GM18520 (cell line): ENCODE measurements around the gene CDR2.
"Not testable (repeated sequence)": the region's sequence is repeated elsewhere in the genome, so short reads cannot be mapped to it uniquely, and the experiment has no call there.

ENCODE experiments used
- ATAC-seq: cut with Tn5 transposase; IDR thresholded peaks from one replicate; pipeline ENCODE4 v1.9.1; 2021; ENCODE audit not compliant: unreplicated experiment

The CDR2 gene

GRCh38 chr16:22374311-22375116 lies at the start of gene CDR2:
CDR2 (minus strand) TSS chr16:22374619; CDS start chr16:22374309, 310 bp downstream.
- peak; percentile 88 for ATAC-seq

DNA sequence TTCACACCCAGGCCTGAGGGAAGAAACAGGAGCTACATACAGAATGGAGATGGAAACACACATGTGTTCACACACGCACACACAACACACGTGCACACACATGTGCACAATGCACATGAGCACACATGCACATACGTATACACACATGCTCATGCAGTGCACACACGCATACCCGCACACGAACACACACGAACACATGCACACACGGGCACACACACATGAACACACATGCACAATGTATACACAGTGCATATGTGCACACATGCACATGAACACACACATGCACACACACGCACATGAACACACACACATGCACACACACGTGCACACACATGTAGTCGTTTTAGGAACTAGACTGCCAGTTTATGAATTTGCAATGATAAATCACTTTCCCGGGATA lies 49.3 kb upstream of the CDR2 start:
- ATAC-seq = no peak

GRCh38 chr16:22421136-22421535 lies 46.7 kb upstream of the CDR2 start:
- ATAC-seq = no peak

GRCh38 chr16:22420606-22421135 lies 46.3 kb upstream of the CDR2 start:
- ATAC-seq = no peak

GRCh38 chr16:22419908-22420307 lies 45.5 kb upstream of the CDR2 start:
- no peak for ATAC-seq

GRCh38 chr16:22418826-22419225 lies 44.4 kb upstream of the CDR2 start:
- no peak for ATAC-seq

DNA sequence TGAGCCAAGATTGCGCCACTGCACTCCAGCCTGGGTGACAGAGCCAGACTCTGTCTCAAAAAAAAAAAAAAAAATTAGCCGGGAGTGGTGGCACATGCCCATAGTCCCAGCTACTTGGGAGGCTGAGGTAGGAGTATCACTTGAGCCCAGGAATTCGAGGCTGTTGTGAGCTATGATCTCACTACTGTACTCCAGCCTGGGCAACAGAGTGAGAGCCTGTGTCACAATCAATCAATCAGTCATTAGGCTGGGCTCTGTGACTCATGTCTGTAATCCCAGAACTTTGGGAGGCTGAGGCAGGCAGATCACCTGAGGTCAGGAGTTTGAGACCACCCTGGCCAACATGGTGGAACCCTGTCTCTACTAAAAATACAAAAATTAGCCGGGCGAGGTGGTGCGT lies 43.4 kb upstream of the CDR2 start:
- ATAC-seq = not testable (repeated sequence)

DNA sequence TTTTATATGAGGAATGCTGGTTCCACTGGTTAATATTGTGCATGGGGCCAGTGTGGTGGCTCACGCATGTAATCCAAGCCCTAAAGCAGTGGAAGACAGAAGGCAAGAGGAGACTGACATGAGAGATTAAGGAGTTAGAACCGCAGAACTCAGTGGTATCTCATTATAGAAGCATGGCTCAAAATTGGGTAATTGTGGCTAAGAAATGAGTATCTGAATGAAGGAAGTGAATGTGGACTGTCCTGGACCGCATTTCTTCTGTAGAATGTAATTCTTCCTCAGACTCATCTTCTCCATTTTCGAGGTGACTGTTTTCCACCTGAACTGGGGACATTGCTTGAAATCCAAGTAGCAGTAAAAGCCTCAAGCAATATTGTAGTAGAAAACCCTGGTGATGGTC lies 42.6 kb upstream of the CDR2 start:
- ATAC-seq = no peak

DNA sequence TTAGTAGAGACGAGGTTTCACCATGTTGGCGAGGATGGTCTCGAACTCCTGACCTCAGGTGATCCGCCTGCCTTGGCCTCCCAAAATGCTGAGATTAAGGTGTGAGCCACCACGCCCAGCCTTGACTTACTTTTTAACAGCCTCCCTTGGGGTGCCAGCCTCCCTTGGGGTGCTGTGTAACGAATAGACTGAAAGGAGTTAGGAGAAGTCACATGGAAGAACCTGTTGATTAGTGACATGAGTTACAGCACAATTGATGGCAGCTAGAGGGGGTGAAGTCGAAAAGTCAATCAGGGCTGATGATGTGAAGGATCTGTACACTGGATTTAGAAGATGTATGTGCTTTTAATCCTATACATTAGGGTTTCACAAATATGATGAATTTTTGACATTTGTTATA lies 39.4 kb upstream of the CDR2 start:
- ATAC-seq = no peak

DNA sequence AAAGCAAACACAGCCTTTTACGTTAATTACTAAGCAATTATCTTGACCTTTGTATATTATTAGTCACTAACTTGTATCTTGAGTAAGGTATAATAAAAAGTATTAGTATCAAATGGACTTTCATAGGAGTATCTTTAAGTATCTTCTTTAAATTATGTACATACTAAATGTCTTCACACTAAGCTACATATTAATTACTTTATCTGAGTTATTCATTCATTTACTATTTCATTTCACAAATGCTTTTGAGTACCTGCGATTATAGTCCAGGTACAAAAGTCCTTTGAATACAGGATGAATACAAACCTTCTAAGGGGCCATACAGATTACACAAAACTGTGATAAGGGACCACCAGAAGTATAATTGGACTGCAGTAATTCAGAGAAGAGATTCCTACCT lies 33.1 kb upstream of the CDR2 start:
- ATAC-seq = no peak

GRCh38 chr16:22402191-22402590 lies 27.8 kb upstream of the CDR2 start:
- ATAC-seq = no peak

- ATAC-seq = no peak
Measured at GRCh38 chr16:22400900-22401299, 26.5 kb upstream of the CDR2 start.

GRCh38 chr16:22397931-22398330 lies 23.5 kb upstream of the CDR2 start:
- no peak for ATAC-seq

- ATAC-seq = no peak
Measured at GRCh38 chr16:22397464-22397863, 23.0 kb upstream of the CDR2 start.

DNA sequence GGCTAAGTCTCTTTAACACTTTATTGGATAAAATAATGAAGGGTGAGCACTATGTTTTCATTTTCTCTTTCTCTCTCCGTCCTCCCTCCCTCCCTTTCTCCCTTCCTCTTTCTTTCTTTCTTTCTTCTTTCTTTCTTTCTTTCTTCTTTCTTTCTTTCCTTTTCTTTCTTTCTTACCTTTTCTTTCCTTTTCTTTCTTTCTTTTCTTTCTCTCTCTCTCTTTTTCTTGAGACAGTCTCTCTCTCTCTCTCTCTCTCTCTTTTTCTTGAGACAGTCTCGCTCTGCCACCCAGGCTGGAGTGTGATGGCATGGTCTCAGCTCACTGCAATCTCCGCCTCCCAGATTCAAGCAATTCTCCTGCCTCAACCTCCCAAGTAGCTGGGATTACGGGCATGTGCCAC lies 21.5 kb upstream of the CDR2 start:
- no peak for ATAC-seq

- no peak for ATAC-seq
Measured at GRCh38 chr16:22394121-22394520, 19.7 kb upstream of the CDR2 start.

DNA sequence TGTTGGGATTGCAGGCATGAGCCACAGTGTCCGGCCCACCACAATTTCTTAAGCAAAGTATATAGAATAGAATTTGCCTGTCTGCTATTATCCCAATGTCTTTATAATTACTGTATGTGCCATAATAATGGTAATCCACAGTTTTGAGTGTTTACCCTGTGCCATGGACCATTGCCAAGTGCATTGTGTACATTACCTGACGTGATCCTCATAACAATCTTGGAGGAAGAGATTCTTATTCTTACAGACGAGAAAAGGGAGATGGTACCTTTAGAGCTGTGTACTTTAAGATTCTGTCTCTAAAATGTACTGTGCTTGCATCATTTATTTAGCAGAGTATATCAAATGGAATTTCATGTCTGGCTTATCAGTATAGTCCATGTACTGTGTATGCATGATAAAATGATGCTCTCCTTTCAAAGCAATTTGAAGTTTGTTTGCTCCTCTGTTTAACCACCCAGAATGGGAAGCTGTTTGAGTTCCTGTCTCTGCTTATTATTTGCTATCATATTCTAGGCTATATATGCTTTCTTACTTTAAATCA lies 13.8 kb upstream of the CDR2 start:
- no peak for ATAC-seq

DNA sequence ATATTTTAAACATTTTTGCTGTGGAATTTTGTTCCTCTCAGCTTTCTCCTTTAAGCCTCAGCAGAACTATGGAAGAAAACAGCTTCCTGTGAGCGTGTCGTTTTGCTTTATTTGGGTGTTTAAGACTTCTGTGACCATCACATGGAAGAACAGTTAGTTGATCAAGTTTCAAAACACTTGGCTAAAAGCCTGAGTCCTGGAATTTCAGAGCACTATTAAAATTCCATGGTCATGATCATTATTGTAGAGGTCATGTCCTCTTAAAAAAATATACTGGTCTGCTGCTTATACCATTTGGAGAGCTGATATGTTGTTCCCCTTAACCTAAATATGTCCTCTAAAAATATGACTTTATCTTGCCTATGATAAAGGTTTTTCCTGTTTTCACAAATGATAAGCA lies 12.6 kb upstream of the CDR2 start:
- ATAC-seq = no peak

DNA sequence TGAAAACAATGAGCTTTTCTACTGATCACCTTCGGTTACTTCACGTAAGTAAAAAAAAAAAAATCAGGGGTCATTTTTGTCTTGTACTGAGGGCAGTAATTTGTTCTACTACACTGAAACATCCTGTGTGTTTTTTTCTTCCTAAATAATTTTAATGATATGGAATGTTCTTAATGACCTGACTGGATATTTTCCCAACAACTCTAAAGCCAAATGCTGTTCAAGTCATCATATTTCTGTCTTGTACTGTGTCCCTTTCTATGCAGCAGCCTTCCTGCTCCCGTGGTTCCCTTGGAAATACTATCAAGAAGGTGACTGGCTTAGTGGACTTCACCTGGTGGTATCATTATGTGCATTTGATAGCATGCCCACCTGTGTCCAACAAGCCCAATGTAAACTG lies 10.8 kb upstream of the CDR2 start:
- ATAC-seq = no peak

- no peak for ATAC-seq
Measured at GRCh38 chr16:22383827-22384226, 9.4 kb upstream of the CDR2 start.

DNA sequence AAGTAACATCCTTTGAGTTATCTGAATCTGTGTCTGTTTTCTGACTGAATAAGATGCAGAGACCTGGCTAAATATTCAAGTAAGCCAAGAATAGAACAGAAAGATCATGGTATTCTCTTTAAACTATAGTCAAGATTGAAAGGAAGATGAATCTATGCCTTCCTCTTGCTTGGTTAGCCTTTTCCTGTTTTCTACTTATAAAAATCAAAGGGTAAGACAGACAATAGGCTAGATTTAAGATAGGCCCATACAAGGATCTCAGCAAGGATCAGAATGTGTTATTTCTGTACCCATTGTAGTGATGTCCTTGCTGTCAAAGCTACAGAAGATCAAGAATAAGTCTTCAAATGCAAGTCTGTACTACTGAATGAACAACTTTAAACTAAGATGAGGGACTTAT lies 7.0 kb upstream of the CDR2 start:
- ATAC-seq = no peak

- ATAC-seq = no peak
Measured at GRCh38 chr16:22380529-22380928, 6.1 kb upstream of the CDR2 start.

GRCh38 chr16:22379656-22380055 lies 5.2 kb upstream of the CDR2 start:
- ATAC-seq = no peak
